ENCODE data around the gene TERT. TPM values are rescaled to one million over a fixed set of nuclear protein-coding genes. Genes with fewer than 3 reads are reported as not detected.

The TERT gene
- total RNA-seq, 1 experiment from 2014 or later: 5.0 TPM

- peaks cover 49% of the 10 kb centered on the region for H3K27me3 ChIP-seq (replicated peaks)
- H3K36me3 ChIP-seq: no peaks in the 10 kb centered on the region
- DNase-seq (ENCODE audit: low read depth in 1 of 2, low spot score in 2 of 2): no peak
- peaks cover 17% of the 10 kb centered on the region for H3K9me3 ChIP-seq (replicated peaks)
- H3K27ac ChIP-seq: no peak overlapping the region
- 0 out of 2 replicates have a peak, but pooled peaks cover 4% of the 10 kb centered on the region for H3K4me1 ChIP-seq (replicated peaks)
- H3K4me3 ChIP-seq: no peak overlapping the region
Observed at GRCh38 chr5:1217596-1218206, 77.2 kb downstream of the TERT start.

GRCh38 chr5:1216918-1217295 is 78.0 kb downstream of the TERT start:
- no peaks in the 10 kb centered on the region for H3K4me1 ChIP-seq (replicated peaks)
- no peak for DNase-seq (ENCODE audit: low read depth in 1 of 2, low spot score in 2 of 2)
- H3K27ac ChIP-seq: no peak overlapping the region
- H3K27me3 ChIP-seq (replicated peaks): peaks cover 41% of the 10 kb centered on the region
- H3K9me3 ChIP-seq (replicated peaks): peaks cover 11% of the 10 kb centered on the region
- no peak overlapping the region for H3K4me3 ChIP-seq
- H3K36me3 ChIP-seq: no peaks in the 10 kb centered on the region

- no peak overlapping the region for H3K4me3 ChIP-seq
- peaks cover 10% of the 10 kb centered on the region for H3K9me3 ChIP-seq (replicated peaks)
- no peaks in the 10 kb centered on the region for H3K4me1 ChIP-seq (replicated peaks)
- H3K27ac ChIP-seq: no peak overlapping the region
- H3K27me3 ChIP-seq (replicated peaks): peaks cover 39% of the 10 kb centered on the region
- no peaks in the 10 kb centered on the region for H3K36me3 ChIP-seq
- no peak for DNase-seq (ENCODE audit: low read depth in 1 of 2, low spot score in 2 of 2)
Observed at GRCh38 chr5:1216211-1216917, 78.5 kb downstream of the TERT start.

- peaks cover 10% of the 10 kb centered on the region for H3K9me3 ChIP-seq (replicated peaks)
Observed at GRCh38 chr5:1215320-1216096, 79.4 kb downstream of the TERT start.

GRCh38 chr5:1214936-1215220 is 80.0 kb downstream of the TERT start:
- Histone ChIP-seq H3K4me1 (replicated peaks) (no peaks in the 10 kb centered on the region), H3K36me3 (no peaks in the 10 kb centered on the region), H3K9me3 (replicated peaks) (peaks cover 10% of the 10 kb centered on the region), H3K27ac (no peak overlapping the region), H3K27me3 (replicated peaks) (peaks cover 28% of the 10 kb centered on the region), H3K4me3 (no peak overlapping the region)
- DNase-seq (ENCODE audit: low read depth in 1 of 2, low spot score in 2 of 2): no peak

More at GRCh38 chr5:1215320-1216096, 79.4 kb downstream of the TERT start:
- Histone ChIP-seq H3K36me3 (no peaks in the 10 kb centered on the region), H3K4me3 (no peak overlapping the region), H3K4me1 (replicated peaks) (no peaks in the 10 kb centered on the region), H3K27me3 (replicated peaks) (peaks cover 32% of the 10 kb centered on the region), H3K27ac (no peak overlapping the region)
- no peak for DNase-seq (ENCODE audit: low read depth in 1 of 2, low spot score in 2 of 2)

GRCh38 chr5:1214163-1214935 is 80.5 kb downstream of the TERT start:
- Histone ChIP-seq H3K27me3 (replicated peaks) (peaks cover 27% of the 10 kb centered on the region), H3K4me1 (replicated peaks) (no peaks in the 10 kb centered on the region), H3K4me3 (no peak overlapping the region), H3K9me3 (replicated peaks) (peaks cover 10% of the 10 kb centered on the region), H3K27ac (no peak overlapping the region), H3K36me3 (no peaks in the 10 kb centered on the region)
- no peak for DNase-seq (ENCODE audit: low read depth in 1 of 2, low spot score in 2 of 2)

GRCh38 chr5:1213508-1214162 is 81.2 kb downstream of the TERT start:
- no peak for DNase-seq (ENCODE audit: low read depth in 1 of 2, low spot score in 2 of 2)
- no peaks in the 10 kb centered on the region for H3K4me1 ChIP-seq (replicated peaks)
- peaks cover 30% of the 10 kb centered on the region for H3K27me3 ChIP-seq (replicated peaks)
- H3K27ac ChIP-seq: no peak overlapping the region
- H3K4me3 ChIP-seq: no peak overlapping the region
- H3K9me3 ChIP-seq (replicated peaks): peaks cover 10% of the 10 kb centered on the region
- H3K36me3 ChIP-seq: no peaks in the 10 kb centered on the region

GRCh38 chr5:1212881-1213280 is 82.0 kb downstream of the TERT start:
- H3K9me3 ChIP-seq (replicated peaks): peaks cover 4% of the 10 kb centered on the region
- DNase-seq (ENCODE audit: low read depth in 1 of 2, low spot score in 2 of 2): no peak
- no peak overlapping the region for H3K4me3 ChIP-seq
- no peak overlapping the region for H3K27ac ChIP-seq
- H3K27me3 ChIP-seq (replicated peaks): peaks cover 31% of the 10 kb centered on the region
- no peaks in the 10 kb centered on the region for H3K4me1 ChIP-seq (replicated peaks)
- H3K36me3 ChIP-seq: no peaks in the 10 kb centered on the region

GRCh38 chr5:1212271-1212670 is 82.6 kb downstream of the TERT start:
- Histone ChIP-seq H3K27me3 (replicated peaks) (peaks cover 32% of the 10 kb centered on the region), H3K9me3 (replicated peaks) (peaks cover 4% of the 10 kb centered on the region), H3K36me3 (no peaks in the 10 kb centered on the region), H3K4me3 (no peak overlapping the region), H3K4me1 (replicated peaks) (no peaks in the 10 kb centered on the region), H3K27ac (no peak overlapping the region)
- no peak for DNase-seq (ENCODE audit: low read depth in 1 of 2, low spot score in 2 of 2)

- Histone ChIP-seq H3K27ac (no peak overlapping the region), H3K36me3 (no peaks in the 10 kb centered on the region), H3K4me1 (replicated peaks) (no peaks in the 10 kb centered on the region), H3K27me3 (replicated peaks) (peaks cover 32% of the 10 kb centered on the region), H3K9me3 (replicated peaks) (peaks cover 4% of the 10 kb centered on the region), H3K4me3 (no peak overlapping the region)
- no peak for DNase-seq (ENCODE audit: low read depth in 1 of 2, low spot score in 2 of 2)
Observed at GRCh38 chr5:1211701-1212100, 83.2 kb downstream of the TERT start.

- H3K36me3 ChIP-seq: no peaks in the 10 kb centered on the region
- DNase-seq (ENCODE audit: low read depth in 1 of 2, low spot score in 2 of 2): no peak
- no peaks in the 10 kb centered on the region for H3K4me1 ChIP-seq (replicated peaks)
- H3K27me3 ChIP-seq (replicated peaks): peaks cover 38% of the 10 kb centered on the region
- peaks cover 4% of the 10 kb centered on the region for H3K9me3 ChIP-seq (replicated peaks)
- H3K27ac ChIP-seq: no peak overlapping the region
- no peak overlapping the region for H3K4me3 ChIP-seq
Observed at GRCh38 chr5:1210832-1211251, 84.0 kb downstream of the TERT start.

GRCh38 chr5:1209896-1210776 is 84.7 kb downstream of the TERT start:
- no peak overlapping the region for H3K4me3 ChIP-seq
- DNase-seq (ENCODE audit: low read depth in 1 of 2, low spot score in 2 of 2): no peak
- H3K9me3 ChIP-seq (replicated peaks): no peaks in the 10 kb centered on the region
- H3K4me1 ChIP-seq (replicated peaks): no peaks in the 10 kb centered on the region
- H3K36me3 ChIP-seq: no peaks in the 10 kb centered on the region
- H3K27me3 ChIP-seq (replicated peaks): peaks cover 45% of the 10 kb centered on the region
- no peak overlapping the region for H3K27ac ChIP-seq

GRCh38 chr5:1209489-1209852 is 85.4 kb downstream of the TERT start:
- Histone ChIP-seq H3K27me3 (replicated peaks) (peaks cover 52% of the 10 kb centered on the region), H3K4me3 (no peak overlapping the region), H3K4me1 (replicated peaks) (no peaks in the 10 kb centered on the region), H3K27ac (no peak overlapping the region), H3K9me3 (replicated peaks) (no peaks in the 10 kb centered on the region), H3K36me3 (no peaks in the 10 kb centered on the region)
- no peak for DNase-seq (ENCODE audit: low read depth in 1 of 2, low spot score in 2 of 2)
